D721Med (cell line): Measurements from ENCODE around the gene ITGAE.

Experiments used
- DNase-seq: peaks from one replicate; pipeline ENCODE4 v3.0.0; 2011; ENCODE audit warnings: low spot score; ENCODE audit not compliant: insufficient read length
- FAIRE-seq: peaks from 2 replicates; lab custom pipeline; 2011; peaks lifted over from hg19 to GRCh38; lab: Jason Lieb, UNC
- TF ChIP-seq, protein P1 (sequence below): IDR thresholded peaks from 2 replicates; pipeline ENCODE4 v1.5.1; 2012; ENCODE audit warnings: mild to moderate bottlenecking, control low read depth; ENCODE audit not compliant: insufficient read depth; ENCODE audit errors: missing control alignments

ITGAE gene, protein sequence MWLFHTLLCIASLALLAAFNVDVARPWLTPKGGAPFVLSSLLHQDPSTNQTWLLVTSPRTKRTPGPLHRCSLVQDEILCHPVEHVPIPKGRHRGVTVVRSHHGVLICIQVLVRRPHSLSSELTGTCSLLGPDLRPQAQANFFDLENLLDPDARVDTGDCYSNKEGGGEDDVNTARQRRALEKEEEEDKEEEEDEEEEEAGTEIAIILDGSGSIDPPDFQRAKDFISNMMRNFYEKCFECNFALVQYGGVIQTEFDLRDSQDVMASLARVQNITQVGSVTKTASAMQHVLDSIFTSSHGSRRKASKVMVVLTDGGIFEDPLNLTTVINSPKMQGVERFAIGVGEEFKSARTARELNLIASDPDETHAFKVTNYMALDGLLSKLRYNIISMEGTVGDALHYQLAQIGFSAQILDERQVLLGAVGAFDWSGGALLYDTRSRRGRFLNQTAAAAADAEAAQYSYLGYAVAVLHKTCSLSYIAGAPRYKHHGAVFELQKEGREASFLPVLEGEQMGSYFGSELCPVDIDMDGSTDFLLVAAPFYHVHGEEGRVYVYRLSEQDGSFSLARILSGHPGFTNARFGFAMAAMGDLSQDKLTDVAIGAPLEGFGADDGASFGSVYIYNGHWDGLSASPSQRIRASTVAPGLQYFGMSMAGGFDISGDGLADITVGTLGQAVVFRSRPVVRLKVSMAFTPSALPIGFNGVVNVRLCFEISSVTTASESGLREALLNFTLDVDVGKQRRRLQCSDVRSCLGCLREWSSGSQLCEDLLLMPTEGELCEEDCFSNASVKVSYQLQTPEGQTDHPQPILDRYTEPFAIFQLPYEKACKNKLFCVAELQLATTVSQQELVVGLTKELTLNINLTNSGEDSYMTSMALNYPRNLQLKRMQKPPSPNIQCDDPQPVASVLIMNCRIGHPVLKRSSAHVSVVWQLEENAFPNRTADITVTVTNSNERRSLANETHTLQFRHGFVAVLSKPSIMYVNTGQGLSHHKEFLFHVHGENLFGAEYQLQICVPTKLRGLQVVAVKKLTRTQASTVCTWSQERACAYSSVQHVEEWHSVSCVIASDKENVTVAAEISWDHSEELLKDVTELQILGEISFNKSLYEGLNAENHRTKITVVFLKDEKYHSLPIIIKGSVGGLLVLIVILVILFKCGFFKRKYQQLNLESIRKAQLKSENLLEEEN

GRCh38 chr17:3800362-3801271, at the start of gene ITGAE:
TSS of gene ITGAE (minus strand) at chr17:3801188. CDS start at chr17:3801144, 44 bp downstream.
- TF ChIP-seq, protein P1, sequence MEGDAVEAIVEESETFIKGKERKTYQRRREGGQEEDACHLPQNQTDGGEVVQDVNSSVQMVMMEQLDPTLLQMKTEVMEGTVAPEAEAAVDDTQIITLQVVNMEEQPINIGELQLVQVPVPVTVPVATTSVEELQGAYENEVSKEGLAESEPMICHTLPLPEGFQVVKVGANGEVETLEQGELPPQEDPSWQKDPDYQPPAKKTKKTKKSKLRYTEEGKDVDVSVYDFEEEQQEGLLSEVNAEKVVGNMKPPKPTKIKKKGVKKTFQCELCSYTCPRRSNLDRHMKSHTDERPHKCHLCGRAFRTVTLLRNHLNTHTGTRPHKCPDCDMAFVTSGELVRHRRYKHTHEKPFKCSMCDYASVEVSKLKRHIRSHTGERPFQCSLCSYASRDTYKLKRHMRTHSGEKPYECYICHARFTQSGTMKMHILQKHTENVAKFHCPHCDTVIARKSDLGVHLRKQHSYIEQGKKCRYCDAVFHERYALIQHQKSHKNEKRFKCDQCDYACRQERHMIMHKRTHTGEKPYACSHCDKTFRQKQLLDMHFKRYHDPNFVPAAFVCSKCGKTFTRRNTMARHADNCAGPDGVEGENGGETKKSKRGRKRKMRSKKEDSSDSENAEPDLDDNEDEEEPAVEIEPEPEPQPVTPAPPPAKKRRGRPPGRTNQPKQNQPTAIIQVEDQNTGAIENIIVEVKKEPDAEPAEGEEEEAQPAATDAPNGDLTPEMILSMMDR = no peak
- DNase-seq (no peak), FAIRE-seq (no peak)

- TF ChIP-seq, protein P1 = no peak
- no peak for FAIRE-seq
- DNase-seq = no peak
Measured at GRCh38 chr17:3848229-3848835, 47.3 kb upstream of the ITGAE start.

- DNase-seq = no peak
- TF ChIP-seq, protein P1 = no peak
- no peak for FAIRE-seq
Measured at GRCh38 chr17:3847165-3847670, 46.2 kb upstream of the ITGAE start.

DNA sequence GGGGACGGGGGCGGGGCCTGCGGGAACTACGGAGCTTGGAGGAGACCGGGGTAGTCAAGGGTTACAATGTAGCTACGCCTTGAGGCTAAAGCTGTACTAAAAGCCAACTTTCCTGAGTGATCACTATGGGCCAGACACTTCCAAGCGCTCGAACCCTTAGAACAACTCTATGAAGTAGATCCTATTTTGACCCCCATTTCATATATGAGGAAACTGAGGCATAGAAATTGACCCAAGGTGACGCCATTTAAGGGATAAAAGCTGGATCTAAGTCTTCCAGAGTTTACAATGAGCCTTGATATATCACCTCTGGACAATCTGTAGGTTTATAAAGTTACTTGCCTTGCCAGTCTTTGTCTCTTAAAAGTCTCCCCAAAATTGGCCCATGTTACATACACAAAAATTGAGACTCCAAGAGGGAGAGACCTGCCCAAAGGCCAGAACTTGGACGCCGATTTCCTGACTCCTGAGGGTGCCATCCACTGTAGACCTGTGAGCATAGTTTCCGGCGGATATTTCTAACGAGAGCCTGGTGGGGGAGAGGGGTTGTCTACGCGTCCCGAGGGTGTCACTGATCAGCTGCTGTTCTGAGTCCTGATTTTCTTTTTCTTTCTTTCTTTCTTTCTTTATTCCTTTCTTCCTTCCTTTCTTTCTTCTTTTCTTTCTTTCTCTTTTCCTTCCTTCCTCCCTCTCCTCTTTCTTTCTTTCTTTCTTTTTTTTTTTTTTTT, 45.6 kb upstream of the ITGAE start:
- TF ChIP-seq, protein P1 = no peak
- no peak for FAIRE-seq
- DNase-seq = no peak

DNA sequence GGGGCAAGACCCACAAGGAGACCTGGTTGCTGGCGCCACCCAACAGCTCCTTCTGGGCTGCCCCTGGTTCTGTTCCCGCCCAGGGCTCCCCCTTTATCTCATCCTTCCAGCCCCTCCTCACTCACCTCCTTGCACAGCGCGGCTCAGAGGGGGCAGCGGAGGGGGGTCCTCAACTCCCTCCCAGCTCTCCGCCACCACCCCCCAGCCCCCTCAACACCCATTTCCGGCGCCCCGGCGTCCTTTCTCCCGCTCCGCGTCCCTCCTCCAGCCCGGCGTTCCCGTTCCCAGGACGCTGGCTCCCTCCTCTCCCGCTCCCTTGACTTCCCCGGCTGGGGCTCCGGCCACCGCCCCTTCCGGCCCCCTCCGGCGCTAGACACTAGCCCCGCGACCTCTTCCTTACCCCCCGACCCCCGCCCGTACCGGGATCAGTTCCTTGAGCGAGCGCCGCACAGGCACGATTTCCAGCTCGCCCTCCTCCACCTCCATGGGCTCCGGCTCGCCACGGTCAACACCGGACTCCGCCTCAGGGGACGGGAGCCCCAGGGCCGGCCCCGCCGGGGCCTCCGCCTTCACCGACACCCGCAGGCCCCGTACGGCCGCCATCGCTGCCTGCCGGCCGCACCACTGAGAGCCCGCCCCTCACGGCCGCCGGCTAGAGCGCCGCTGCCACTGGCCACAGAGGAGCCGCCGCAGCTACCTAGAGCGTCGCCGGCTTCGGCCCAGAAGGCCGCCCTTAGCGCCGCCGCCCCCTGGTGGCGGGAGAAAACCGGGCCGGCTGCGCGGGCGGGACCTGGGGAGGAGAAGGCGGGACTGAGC, 44.8 kb upstream of the ITGAE start, which contains the start of gene NCBP3:
Gene NCBP3, minus strand, starts transcription at position 626 of the 816 bp plus-strand sequence. Its CDS starts 23 bp downstream, at position 603.
- FAIRE-seq (no peak), DNase-seq (peak; percentile 94)
- TF ChIP-seq, protein P1 = peak; percentile 47
